Stimulated activated CD8-positive, alpha-beta memory T cell treated with anti-CD3 and anti-CD28 coated beads, Interleukin-15, amount 100 ng/mL, for 1 hour (primary cell): Measurements from ENCODE around the gene BAG2.

Experiments used
- DNase-seq: peaks from one replicate; pipeline ENCODE4 v3.0.0-alpha.2; 2020; ENCODE audit warnings: low read depth

BAG2 gene

DNA sequence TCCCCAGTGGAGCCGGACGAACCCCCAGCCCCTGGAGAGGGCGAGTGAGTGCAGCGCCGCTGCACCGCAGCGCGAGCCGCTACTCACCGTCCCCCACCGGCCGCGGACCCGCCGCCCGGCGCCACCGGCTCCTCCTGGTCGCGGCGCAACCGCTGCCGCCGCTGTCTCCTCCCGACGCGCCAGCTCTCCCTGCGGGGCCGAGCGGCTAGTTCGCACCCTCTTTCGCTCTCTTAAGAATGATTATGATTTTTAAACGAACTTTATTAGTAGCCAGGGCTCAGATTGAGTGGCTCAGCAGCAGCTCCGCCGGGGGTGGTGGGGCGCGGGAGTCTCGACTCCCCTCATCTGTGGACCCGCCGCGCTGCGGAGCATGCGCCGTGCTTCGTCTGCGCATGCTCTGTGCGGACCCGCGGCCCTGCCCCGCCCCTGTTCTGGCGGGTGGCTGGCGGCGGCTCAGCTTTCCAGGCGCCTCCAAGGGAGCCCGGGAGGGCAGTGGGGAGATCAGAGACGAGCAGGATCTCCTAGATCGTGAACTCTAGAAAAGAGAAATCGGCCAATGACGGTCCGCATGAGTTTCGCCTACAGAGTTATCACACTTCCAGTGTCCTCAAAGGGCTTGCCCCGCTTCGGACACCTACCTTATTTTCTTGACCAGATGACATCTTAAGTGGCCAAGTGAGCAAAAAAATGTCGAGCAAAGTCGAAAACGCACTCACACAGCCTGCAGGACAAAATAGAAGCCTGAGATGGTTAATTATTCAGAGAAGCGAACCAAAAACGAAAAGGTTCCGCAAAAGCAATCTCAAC, 50.0 kb downstream of the BAG2 start, which contains the start of gene RAB23:
Gene RAB23 (minus strand): TSS at position 372 of the 807 bp plus-strand sequence. CDS start 11,927 bp downstream, outside the sequence.
- DNase-seq, result peak; percentile 48

DNA sequence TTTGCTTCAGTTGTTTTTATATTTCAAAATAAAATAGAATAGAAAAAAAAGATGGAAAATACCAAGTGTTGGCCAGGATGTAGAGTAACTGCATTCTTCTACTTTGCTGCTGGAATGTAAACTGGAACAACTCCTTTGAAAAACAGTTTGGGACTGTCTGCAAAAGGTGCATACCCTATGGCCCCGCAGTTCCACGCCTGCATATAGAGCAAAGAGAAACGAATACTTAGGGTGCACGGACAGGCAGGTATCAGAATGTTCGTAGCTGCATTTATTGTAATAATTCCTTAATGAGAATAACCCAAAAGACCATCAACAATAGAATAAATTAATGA, 50.6 kb downstream of the BAG2 start:
- no peak for DNase-seq

GRCh38 chr6:57224769-57225515, 52.8 kb downstream of the BAG2 start:
- no peak for DNase-seq

DNA sequence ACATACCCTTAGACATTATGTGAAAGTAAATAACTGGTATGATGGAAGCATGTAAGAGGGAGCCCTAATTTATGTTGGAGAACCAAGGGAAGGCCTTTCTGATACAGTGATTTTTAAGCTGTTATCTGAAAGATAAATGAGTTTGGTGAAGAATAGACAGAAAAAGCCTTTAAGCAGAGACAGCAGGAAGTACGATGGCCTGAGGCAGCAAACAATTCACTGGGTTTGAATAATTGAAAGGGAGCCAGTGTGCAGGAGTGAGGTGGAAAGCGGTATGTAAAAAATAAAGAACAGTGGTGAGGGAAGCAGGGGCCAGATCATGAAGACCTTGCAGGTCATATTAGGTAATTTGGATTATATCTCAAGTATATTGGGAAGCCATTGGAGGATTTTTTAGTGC, 54.1 kb downstream of the BAG2 start:
- no peak for DNase-seq
